IgD-negative memory B cell (primary cell): Measurements from ENCODE around the gene TNC. TPM values are rescaled to one million over a fixed set of nuclear protein-coding genes. Genes with fewer than 3 reads are reported as not detected.
A peak's percentile ranks its signal among the peaks of the same experiment; 100 is the strongest.

Experiments used
- H3K27ac Mint-ChIP-seq, 3 donors: one replicate each; pipeline ENCODE4 v1.8.0; 2020 to 2022; ENCODE audit warnings: mild to moderate bottlenecking in 3 of 3, mixed read lengths in 3 of 3, moderate library complexity in 1 of 3
- H3K27me3 Mint-ChIP-seq: one replicate; pipeline ENCODE4 v1.8.0; 2021; ENCODE audit warnings: mixed read lengths
- H3K36me3 Mint-ChIP-seq: one replicate; pipeline ENCODE4 v1.8.0; 2020; ENCODE audit warnings: mild to moderate bottlenecking, mixed read lengths
- H3K4me1 Mint-ChIP-seq, 3 donors: one replicate each; pipeline ENCODE4 v1.8.0; 2020 to 2022; ENCODE audit warnings: mixed read lengths in 3 of 3, mild to moderate bottlenecking in 1 of 3
- H3K4me3 Mint-ChIP-seq, 4 donors: one replicate each; pipeline ENCODE4 v1.8.0; 2020 to 2022; ENCODE audit warnings: mild to moderate bottlenecking in 4 of 4, mixed read lengths in 4 of 4, moderate library complexity in 3 of 4
- H3K9me3 Mint-ChIP-seq, 3 donors: one replicate each; pipeline ENCODE4 v1.8.0; 2020 to 2021; ENCODE audit warnings: mixed read lengths in 3 of 3, mild to moderate bottlenecking in 1 of 3
- polyA plus RNA-seq: library from polyadenylated mRNA; unstranded; fragments of 300-500 nt; fragmentation: Illumina TruSeq; gene quantifications from one replicate; pipeline ENCODE4 v1.2.3, GENCODE V29; 2021

Gene TNC
- polyA plus RNA-seq, 1 donor from 2014 or later, result not detected

DNA sequence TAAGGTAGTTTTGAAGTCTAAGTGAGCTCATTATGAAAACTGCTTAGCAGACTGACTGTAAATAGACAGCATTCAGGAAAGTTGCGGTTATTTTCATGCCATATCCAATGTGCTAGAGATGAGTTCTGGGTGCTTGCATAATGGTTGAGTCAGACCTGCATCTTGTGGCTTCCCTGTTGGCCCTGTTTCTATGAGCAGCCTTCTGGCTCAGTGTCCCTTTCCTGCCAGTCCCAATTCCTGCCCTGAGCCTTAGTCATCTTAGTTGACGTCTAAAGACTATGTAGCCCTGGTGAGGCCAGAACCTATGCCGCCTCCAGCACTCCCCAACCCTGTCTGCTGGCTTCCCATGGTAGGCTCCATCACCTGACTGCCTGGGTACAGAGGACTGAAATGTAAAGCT is 111.3 kb downstream of the TNC start:
- H3K9me3 Mint-ChIP-seq, result peaks cover 0 to 1% (median 0%) of the 10 kb centered on the region in 3 donors
- H3K4me3 Mint-ChIP-seq, result no peak overlapping the region
- H3K27ac Mint-ChIP-seq, result no peak overlapping the region
- no peaks in the 10 kb centered on the region for H3K36me3 Mint-ChIP-seq
- H3K4me1 Mint-ChIP-seq, result no peaks in the 10 kb centered on the region
- peaks cover 17% of the 10 kb centered on the region for H3K27me3 Mint-ChIP-seq

DNA sequence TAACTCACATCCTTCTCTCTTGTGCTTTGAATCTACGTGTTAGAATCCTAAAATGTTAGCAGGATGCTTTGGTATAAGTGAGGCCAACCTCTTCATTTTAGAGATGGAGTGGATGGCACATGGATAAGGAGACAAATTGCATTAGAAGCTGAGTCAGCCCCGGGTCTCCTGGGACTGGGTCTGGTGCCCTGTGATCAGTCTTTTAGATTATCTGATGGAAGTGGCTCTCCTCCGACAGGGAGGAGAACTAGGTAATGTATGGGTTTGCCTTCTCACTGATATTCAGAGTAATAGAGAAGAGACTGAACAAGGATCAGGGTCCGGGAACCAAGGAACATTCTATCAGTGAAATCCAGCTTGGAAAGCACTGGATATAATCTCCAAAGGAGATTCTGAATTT is 112.6 kb downstream of the TNC start:
- H3K27ac Mint-ChIP-seq, result no peak overlapping the region
- H3K4me1 Mint-ChIP-seq, result peaks cover 0 to 2% (median 2%) of the 10 kb centered on the region in 3 donors
- H3K9me3 Mint-ChIP-seq, result peaks cover 0 to 1% (median 0%) of the 10 kb centered on the region in 3 donors
- peaks cover 19% of the 10 kb centered on the region for H3K27me3 Mint-ChIP-seq
- H3K4me3 Mint-ChIP-seq, result no peak overlapping the region
- peaks cover 3% of the 10 kb centered on the region for H3K36me3 Mint-ChIP-seq

DNA sequence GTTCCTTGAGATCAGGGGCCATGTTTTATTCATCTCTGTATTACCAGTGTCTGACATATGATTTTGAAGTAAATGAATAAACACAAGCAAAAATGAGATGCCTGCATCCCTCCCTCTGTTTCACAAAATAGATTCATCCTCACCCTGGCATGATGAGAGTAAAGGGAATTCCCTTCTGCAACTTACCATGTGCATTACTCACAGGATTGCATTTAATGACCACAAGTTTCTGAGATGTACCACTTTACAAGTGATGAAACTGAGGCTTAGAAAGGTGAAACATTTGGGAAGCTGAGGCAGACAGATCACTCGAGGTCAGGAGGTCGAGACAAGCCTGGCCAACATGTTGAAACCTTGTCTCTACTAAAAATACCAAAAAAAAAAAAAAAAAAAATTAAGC is 113.4 kb downstream of the TNC start:
- peaks cover 3% of the 10 kb centered on the region for H3K36me3 Mint-ChIP-seq
- H3K27ac Mint-ChIP-seq, result no peak overlapping the region
- peaks cover 26% of the 10 kb centered on the region for H3K27me3 Mint-ChIP-seq
- H3K9me3 Mint-ChIP-seq, result peaks cover 0 to 1% (median 0%) of the 10 kb centered on the region in 3 donors
- H3K4me1 Mint-ChIP-seq, result peaks cover 0 to 5% (median 2%) of the 10 kb centered on the region in 3 donors
- H3K4me3 Mint-ChIP-seq, result no peak overlapping the region

DNA sequence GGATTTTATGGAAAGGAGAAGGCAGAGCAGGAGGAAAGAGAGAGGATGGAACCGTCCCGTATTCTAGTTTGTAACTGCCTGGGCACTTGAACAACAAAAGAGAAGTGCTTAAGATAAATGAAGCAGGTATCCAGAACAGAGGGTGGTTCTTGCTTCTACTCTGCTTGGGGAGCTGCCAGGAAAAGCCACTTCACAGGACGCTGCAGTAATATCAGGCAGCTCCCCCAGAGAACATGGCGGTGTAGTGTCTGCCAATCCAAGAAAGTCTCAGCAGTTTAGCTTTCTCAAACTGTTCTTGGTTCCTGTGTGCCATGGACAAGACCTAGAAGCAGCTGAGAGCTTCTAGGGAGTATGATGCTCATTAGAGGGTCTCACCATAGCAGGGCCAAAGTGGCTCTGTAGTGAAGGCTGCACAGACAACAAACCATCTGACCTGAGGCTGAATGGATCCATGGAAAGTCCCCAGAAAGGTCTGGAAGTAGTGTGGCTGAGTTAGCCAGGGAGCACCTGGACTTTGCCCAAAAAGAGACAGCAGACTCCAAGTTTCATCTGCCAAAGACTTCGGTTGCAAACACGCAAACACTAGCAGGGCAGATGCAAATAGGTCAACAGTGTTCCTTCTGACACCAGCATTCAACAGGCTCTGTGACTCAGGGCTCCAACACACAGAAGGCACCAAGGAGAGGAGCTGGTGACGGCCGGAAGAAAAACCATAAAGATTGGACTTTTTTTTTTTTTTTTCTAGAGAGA is 115.4 kb downstream of the TNC start:
- peaks cover 29% of the 10 kb centered on the region for H3K27me3 Mint-ChIP-seq
- peaks cover 0 to 5% (median 2%) of the 10 kb centered on the region in 3 donors for H3K4me1 Mint-ChIP-seq
- H3K4me3 Mint-ChIP-seq, result no peak overlapping the region
- peaks cover 0 to 1% (median 0%) of the 10 kb centered on the region in 3 donors for H3K9me3 Mint-ChIP-seq
- peaks cover 3% of the 10 kb centered on the region for H3K36me3 Mint-ChIP-seq
- no peak overlapping the region for H3K27ac Mint-ChIP-seq

DNA sequence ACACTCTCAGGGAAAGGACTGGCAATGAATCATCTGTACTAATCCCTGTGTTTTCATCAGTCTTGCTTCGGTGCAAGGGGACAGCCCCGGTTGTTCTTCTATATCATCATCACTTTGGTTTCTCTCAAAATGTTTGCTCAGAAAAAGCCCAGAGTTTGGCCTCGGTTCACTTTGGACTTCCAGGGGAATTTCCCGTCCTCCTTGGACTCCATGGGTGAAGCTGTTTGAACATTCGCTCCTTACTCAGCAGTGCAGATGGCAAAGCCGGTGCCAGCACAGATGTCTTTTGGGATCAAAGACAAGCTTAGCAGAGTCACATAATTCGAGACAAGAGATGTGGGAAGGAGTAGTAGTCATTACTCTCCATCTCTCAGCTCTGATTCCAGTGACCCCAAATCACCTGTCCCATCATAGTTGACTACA is 117.7 kb downstream of the TNC start:
- H3K36me3 Mint-ChIP-seq, result peaks cover 3% of the 10 kb centered on the region

DNA sequence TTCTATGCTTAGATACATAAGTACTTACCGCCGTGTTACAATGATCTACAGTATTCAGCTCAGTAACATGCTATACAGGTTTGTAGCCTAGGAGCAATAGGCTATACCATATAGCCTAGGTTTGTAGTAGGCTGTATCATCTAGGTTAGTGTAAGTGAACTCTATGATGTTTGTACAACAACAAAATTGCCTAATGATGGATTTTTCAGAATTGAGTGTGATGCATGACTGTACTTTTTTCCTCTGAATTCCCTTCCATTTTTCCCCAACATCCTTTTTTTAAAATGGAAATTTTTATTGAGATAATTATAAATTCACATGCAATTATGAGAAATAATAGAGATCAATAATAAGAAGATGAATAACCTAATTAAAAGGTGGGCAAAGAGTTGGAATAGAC is 119.6 kb downstream of the TNC start:
- no peak overlapping the region for H3K4me3 Mint-ChIP-seq
- peaks cover 3% of the 10 kb centered on the region for H3K36me3 Mint-ChIP-seq

More for the DNA sequence above, 117.7 kb downstream of the TNC start:
- no peaks in the 10 kb centered on the region for H3K9me3 Mint-ChIP-seq
- peaks cover 20% of the 10 kb centered on the region for H3K27me3 Mint-ChIP-seq
- peak overlapping the region in 1 of 3 donors; percentile 49 for H3K27ac Mint-ChIP-seq
- H3K4me1 Mint-ChIP-seq, result peaks cover 0 to 5% (median 2%) of the 10 kb centered on the region in 3 donors
- peak overlapping the region in 1 of 4 donors; percentile 70 for H3K4me3 Mint-ChIP-seq

DNA sequence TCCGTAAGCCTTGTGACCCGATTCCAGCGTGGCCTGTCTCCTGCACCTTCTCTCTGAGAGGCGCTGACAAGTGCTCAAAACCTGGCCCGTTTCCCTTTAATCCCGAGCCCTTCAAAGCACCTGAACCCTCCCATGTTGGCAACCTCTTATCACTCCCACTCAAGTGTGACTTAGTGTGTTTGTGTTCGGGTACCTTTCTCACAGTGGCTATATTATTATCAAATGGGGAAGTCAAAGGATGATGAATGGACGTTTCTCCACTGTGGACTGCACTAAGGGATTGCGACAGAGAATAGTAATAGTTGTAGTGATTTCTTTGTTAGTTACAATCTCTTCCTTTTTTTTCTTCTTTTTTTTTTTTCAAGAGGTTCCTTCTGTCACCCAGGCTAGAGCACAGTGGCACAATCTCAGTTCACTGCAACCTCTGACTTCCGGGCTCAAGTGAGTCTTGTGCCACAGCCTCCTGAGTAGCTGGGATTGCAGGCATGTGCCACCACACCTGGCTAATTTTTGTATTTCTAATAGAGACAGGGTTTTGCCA is 122.2 kb downstream of the TNC start:
- peaks cover 2% of the 10 kb centered on the region for H3K36me3 Mint-ChIP-seq

More for the DNA sequence above, 119.6 kb downstream of the TNC start:
- Mint-ChIP-seq H3K27ac (no peak overlapping the region), H3K4me1 (peaks cover 0 to 5% (median 2%) of the 10 kb centered on the region in 3 donors), H3K9me3 (no peaks in the 10 kb centered on the region), H3K27me3 (peaks cover 14% of the 10 kb centered on the region)

DNA sequence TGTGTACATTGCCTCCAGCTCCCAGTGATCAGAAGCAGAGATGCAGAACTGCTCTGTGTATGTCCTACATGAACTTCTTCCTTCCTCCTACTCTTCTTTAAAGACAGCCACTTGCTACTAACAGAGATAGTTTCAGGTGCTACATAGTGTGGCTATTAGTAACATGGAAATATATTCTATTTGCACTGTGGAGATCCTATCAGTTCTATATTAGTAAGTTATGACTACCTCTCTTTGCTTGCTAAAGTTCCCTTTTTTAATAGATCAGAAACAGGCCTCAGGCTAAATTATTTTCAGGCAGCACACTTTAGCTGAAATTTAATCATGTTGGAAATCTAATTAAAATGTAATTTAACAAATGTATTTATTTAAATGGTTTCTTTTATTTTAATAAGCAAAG is 123.2 kb downstream of the TNC start:
- Mint-ChIP-seq H3K36me3 (no peaks in the 10 kb centered on the region), H3K27me3 (peaks cover 7% of the 10 kb centered on the region), H3K4me3 (no peak overlapping the region), H3K27ac (no peak overlapping the region), H3K9me3 (peaks cover 0 to 2% (median 0%) of the 10 kb centered on the region in 3 donors), H3K4me1 (peaks cover 0 to 2% (median 0%) of the 10 kb centered on the region in 3 donors)

More for the DNA sequence above, 122.2 kb downstream of the TNC start:
- H3K27ac Mint-ChIP-seq, result no peak overlapping the region
- H3K9me3 Mint-ChIP-seq, result peaks cover 0 to 2% (median 0%) of the 10 kb centered on the region in 3 donors
- peaks cover 14% of the 10 kb centered on the region for H3K27me3 Mint-ChIP-seq
- H3K4me1 Mint-ChIP-seq, result peaks cover 0 to 5% (median 0%) of the 10 kb centered on the region in 3 donors
- H3K4me3 Mint-ChIP-seq, result no peak overlapping the region

DNA sequence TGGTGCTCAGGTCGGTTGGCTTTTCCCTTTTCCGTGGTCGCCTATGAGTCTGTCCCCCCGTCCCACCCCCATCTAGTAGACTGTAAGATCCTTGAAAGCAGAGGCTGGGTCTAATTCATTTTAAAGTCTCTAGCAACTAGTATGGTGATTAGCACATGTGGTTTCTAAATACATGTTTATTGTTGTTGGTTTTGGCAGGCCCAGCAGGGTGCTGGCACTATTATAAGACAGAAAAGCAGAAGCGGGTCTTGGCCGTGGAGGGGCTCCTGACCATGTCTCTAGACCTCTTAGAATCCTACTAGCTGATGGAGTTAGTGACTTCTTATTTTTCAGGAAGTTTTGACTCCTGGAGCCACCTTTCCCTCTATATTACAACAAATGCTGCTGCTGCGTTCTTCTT is 126.1 kb downstream of the TNC start:
- Mint-ChIP-seq H3K36me3 (no peaks in the 10 kb centered on the region), H3K4me1 (peaks cover 0 to 5% (median 0%) of the 10 kb centered on the region in 3 donors)

DNA sequence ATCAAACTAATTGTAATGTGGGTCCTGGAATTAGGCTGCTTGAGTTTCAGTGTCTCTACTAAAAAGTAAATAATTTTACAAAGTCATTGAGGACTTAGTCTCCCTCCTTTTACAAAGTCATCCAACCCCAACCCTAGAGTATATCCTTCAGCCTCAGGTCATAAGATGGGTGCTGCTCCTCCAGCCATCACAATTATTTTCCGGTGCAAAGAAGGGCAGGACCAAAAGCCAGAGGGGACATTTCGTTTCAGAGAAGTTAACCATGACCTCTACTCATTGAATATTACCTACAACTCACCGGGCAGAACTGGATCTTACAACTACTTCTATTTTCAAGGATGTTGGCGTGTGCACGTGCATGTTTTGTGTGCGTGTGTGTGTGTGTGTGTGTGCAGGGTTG is 127.1 kb downstream of the TNC start:
- no peak overlapping the region for H3K4me3 Mint-ChIP-seq
- H3K36me3 Mint-ChIP-seq, result no peaks in the 10 kb centered on the region
- peaks cover 0 to 2% (median 0%) of the 10 kb centered on the region in 3 donors for H3K9me3 Mint-ChIP-seq
- no peak overlapping the region for H3K27ac Mint-ChIP-seq
- peaks cover 0 to 5% (median 0%) of the 10 kb centered on the region in 3 donors for H3K4me1 Mint-ChIP-seq
- peaks cover 1% of the 10 kb centered on the region for H3K27me3 Mint-ChIP-seq

More for the DNA sequence above, 126.1 kb downstream of the TNC start:
- no peak overlapping the region for H3K27ac Mint-ChIP-seq
- no peak overlapping the region for H3K4me3 Mint-ChIP-seq
- H3K9me3 Mint-ChIP-seq, result peaks cover 0 to 2% (median 0%) of the 10 kb centered on the region in 3 donors
- H3K27me3 Mint-ChIP-seq, result peaks cover 1% of the 10 kb centered on the region

DNA sequence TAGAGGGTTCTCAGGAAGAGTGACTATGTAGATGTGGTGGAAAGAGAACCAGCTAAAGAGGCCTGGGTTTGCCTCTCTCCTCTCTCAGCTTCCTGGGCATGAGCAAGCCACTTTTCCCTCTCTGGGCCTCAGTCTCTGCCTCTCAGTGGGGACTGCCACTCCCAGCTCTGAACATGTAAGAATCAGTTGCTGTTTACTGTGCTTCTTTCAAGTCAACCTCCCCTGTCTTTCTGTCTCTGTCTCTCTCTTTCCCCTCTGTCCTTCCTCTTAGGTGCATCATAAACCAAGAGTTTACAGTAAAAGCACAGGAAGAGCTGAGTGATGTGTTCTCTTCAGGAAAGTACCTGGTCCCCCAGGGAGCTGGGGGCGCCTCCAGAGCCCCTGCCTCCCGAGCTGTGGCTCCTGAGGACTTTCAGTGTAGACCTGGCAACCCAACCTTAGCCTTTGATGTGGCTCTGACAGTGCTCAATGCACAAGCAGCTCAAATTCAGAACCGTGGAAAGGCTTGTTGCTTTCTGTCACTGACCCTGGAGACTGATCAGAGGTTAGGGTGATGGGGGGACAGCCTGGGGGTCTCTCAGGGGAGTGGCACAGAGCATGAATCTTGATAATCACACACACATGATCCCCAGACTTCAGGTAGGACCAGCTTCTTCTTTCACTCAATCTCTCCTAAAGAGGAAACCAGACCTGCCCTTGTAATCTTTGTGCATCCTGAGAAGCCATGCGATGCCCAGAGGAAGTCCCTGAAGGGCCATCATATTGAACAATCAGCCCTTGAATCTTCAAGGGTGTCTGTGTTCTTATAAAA is 128.2 kb downstream of the TNC start:
- H3K4me3 Mint-ChIP-seq, result no peak overlapping the region
- no peak overlapping the region for H3K27ac Mint-ChIP-seq
- H3K9me3 Mint-ChIP-seq, result peaks cover 0 to 2% (median 0%) of the 10 kb centered on the region in 3 donors
- peaks cover 1% of the 10 kb centered on the region for H3K27me3 Mint-ChIP-seq
- peaks cover 0 to 5% (median 0%) of the 10 kb centered on the region in 3 donors for H3K4me1 Mint-ChIP-seq
- no peaks in the 10 kb centered on the region for H3K36me3 Mint-ChIP-seq

DNA sequence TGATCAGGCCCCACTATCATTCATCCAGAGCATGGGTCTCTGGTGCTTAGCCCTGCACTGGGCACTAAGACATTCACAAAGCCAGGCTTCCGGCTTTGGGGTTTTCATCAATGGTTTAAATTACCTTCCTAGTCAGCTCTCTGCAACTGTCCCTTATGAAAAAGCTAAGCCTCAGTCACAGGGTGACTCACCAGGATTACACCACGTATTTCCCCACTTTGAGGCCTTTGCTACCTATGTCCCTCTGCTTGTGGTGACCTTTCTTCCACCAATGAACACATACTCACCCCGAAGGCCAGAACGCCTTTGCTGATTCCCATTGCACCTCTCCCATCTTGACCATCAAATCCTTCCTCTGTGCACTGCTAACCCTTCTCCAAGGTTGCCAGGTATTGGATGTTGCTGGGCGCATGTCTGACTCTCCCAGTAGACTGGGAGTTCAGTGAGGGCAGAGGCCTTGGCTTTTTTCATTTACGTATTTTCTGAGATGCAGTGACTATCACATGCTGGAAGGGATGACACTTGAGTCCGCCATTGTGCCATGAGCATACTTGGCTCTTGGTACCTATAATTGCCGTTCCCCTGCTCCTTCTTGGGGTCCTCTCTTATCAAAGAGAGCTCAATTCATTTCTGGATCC is 128.9 kb downstream of the TNC start:
- Mint-ChIP-seq H3K36me3 (no peaks in the 10 kb centered on the region), H3K27ac (no peak overlapping the region), H3K9me3 (peaks cover 0 to 2% (median 0%) of the 10 kb centered on the region in 3 donors), H3K4me1 (peaks cover 0 to 5% (median 0%) of the 10 kb centered on the region in 3 donors), H3K4me3 (no peak overlapping the region), H3K27me3 (peaks cover 1% of the 10 kb centered on the region)

DNA sequence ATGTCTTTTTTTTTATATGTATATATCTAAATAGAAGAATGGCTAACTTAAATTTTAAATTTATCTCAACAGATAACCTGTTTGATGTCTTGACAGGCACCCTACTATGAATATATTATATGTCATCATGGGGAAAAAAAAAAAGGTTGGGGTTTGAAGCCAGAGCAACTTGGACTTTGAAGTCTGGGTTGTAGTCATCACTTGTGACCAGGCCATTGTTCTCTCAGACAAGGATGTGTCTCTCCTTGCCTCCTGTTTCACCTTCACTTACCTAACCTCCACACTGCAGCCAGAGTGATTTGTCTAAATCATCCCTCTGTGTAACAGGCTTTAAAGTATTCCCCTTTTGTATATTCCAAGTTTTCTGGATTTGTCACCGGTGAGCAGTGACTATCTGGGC is 130.8 kb downstream of the TNC start:
- peaks cover 1% of the 10 kb centered on the region for H3K27me3 Mint-ChIP-seq
- peaks cover 0 to 2% (median 0%) of the 10 kb centered on the region in 3 donors for H3K9me3 Mint-ChIP-seq
- no peak overlapping the region for H3K27ac Mint-ChIP-seq
- H3K4me1 Mint-ChIP-seq, result peaks cover 0 to 5% (median 0%) of the 10 kb centered on the region in 3 donors
- H3K36me3 Mint-ChIP-seq, result no peaks in the 10 kb centered on the region
- no peak overlapping the region for H3K4me3 Mint-ChIP-seq

DNA sequence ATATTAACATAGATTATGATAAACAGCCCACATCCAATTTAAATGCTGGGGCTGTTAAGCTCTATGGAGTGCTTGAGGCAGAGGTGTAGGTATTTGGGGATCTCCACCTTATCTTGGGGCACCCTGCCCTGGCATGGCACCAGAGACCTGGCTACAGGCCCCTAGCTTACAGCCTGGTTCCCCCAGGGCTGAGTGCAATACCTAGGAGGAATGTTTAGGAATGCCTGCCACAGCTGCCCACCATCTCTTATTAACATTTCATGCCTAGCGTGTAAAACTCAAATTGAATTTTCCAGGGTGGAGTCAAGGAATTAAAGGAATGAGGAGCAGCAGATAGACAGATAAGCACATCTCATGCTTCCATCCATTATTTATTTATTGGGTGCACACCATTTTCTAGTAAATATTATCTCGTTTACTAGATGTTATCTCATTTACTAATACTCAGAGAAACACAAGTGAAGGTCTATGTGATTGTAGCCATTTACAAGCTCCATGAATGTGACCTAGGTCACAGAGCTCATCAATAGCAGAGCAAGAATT is 131.9 kb downstream of the TNC start:
- Mint-ChIP-seq H3K27ac (no peak overlapping the region), H3K4me3 (no peak overlapping the region), H3K4me1 (peaks cover 0 to 5% (median 0%) of the 10 kb centered on the region in 3 donors), H3K9me3 (peaks cover 0 to 2% (median 0%) of the 10 kb centered on the region in 3 donors), H3K27me3 (peaks cover 1% of the 10 kb centered on the region), H3K36me3 (no peaks in the 10 kb centered on the region)
